ENCODE results near the gene ERN1.

ERN1 gene

GRCh38 chr17:64001763-64002529 lies 128.0 kb downstream of the ERN1 start:
- no peaks in the 10 kb centered on the region for H3K36me3 ChIP-seq (replicated peaks)
- no peak overlapping the region for H3K27ac ChIP-seq
- TF ChIP-seq, protein P1, sequence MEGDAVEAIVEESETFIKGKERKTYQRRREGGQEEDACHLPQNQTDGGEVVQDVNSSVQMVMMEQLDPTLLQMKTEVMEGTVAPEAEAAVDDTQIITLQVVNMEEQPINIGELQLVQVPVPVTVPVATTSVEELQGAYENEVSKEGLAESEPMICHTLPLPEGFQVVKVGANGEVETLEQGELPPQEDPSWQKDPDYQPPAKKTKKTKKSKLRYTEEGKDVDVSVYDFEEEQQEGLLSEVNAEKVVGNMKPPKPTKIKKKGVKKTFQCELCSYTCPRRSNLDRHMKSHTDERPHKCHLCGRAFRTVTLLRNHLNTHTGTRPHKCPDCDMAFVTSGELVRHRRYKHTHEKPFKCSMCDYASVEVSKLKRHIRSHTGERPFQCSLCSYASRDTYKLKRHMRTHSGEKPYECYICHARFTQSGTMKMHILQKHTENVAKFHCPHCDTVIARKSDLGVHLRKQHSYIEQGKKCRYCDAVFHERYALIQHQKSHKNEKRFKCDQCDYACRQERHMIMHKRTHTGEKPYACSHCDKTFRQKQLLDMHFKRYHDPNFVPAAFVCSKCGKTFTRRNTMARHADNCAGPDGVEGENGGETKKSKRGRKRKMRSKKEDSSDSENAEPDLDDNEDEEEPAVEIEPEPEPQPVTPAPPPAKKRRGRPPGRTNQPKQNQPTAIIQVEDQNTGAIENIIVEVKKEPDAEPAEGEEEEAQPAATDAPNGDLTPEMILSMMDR (IDR thresholded peaks at IDR 0.05; ENCODE audit: low read depth, low read length, missing control alignments), result no peak
- no peaks in the 10 kb centered on the region for H3K27me3 ChIP-seq (replicated peaks)
- DNase-seq, result no peak
- no peak overlapping the region for H3K4me3 ChIP-seq (ENCODE audit: low read depth, low read length)
- in situ Hi-C loops (cut with HindIII; ENCODE audit: low pct_ligation_motif_present, low sequenced_read_pairs), result no loop called here

DNA sequence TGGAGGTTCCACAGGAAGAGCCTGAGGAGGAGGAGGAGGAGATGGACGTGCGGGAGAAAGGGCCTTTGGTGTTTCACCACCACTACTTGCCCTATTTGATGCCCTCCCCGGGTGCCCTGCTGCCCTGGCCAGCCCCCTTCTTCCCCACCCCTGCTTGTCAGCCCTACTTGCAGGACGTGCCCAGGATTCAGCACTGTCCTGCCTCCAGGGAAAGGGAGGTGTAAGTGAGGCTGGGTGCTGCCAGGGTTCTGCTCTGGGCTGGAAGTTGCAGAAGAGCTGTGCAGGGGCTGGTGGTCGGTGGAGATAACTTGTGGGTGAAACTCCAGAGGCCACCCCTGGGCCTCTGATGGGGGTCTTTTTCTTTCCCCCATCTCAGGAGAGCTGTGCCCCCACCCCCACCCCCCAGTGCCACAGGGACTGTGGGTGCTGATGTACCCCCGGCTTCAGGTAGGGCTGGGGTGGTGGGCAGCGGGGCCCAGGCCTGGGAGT lies 128.8 kb downstream of the ERN1 start:
- TF ChIP-seq, protein P1 (IDR thresholded peaks at IDR 0.05; ENCODE audit: low read depth, low read length, missing control alignments), result no peak
- DNase-seq, result no peak
- no peaks in the 10 kb centered on the region for H3K27me3 ChIP-seq (replicated peaks)
- H3K27ac ChIP-seq, result no peak overlapping the region
- H3K4me3 ChIP-seq (ENCODE audit: low read depth, low read length), result no peak overlapping the region
- in situ Hi-C loops (cut with HindIII; ENCODE audit: low pct_ligation_motif_present, low sequenced_read_pairs), result no loop called here
- no peaks in the 10 kb centered on the region for H3K36me3 ChIP-seq (replicated peaks)

- in situ Hi-C loops (cut with HindIII; ENCODE audit: low pct_ligation_motif_present, low sequenced_read_pairs), result no loop called here
- no peaks in the 10 kb centered on the region for H3K27me3 ChIP-seq (replicated peaks)
- DNase-seq, result no peak
- H3K4me3 ChIP-seq (ENCODE audit: low read depth, low read length), result no peak overlapping the region
- TF ChIP-seq, protein P1 (IDR thresholded peaks at IDR 0.05; ENCODE audit: low read depth, low read length, missing control alignments), result no peak
- no peak overlapping the region for H3K27ac ChIP-seq
- no peaks in the 10 kb centered on the region for H3K36me3 ChIP-seq (replicated peaks)
Observed at GRCh38 chr17:63999680-64000531, 130.0 kb downstream of the ERN1 start.

- H3K36me3 ChIP-seq (replicated peaks), result no peaks in the 10 kb centered on the region
- no peak for DNase-seq
- in situ Hi-C loops (cut with HindIII; ENCODE audit: low pct_ligation_motif_present, low sequenced_read_pairs), result no loop called here
- H3K27ac ChIP-seq, result no peak overlapping the region
- TF ChIP-seq, protein P1 (IDR thresholded peaks at IDR 0.05; ENCODE audit: low read depth, low read length, missing control alignments), result no peak
- peak overlapping the region; percentile 67 for H3K4me3 ChIP-seq (ENCODE audit: low read depth, low read length)
- no peaks in the 10 kb centered on the region for H3K27me3 ChIP-seq (replicated peaks)
Observed at GRCh38 chr17:63998721-63999679, 130.9 kb downstream of the ERN1 start.

- Histone ChIP-seq H3K27ac (no peak within 1 kb of the TSS), H3K36me3 (replicated peaks) (no peaks in the 10 kb centered on the region), H3K27me3 (replicated peaks) (peaks cover 3% of the 10 kb centered on the region), H3K4me3 (ENCODE audit: low read depth, low read length) (peak within 1 kb of the TSS; percentile 67)
- TF ChIP-seq, protein P1 (IDR thresholded peaks at IDR 0.05; ENCODE audit: low read depth, low read length, missing control alignments), result peak; percentile 18
- in situ Hi-C loops (cut with HindIII; ENCODE audit: low pct_ligation_motif_present, low sequenced_read_pairs), result no loop called here
- peak; percentile 41 for DNase-seq
Observed at GRCh38 chr17:63998050-63998720, 131.8 kb downstream of the ERN1 start, which contains the start of gene PRR29. TSS of gene PRR29 (plus strand) at chr17:63998351. CDS start at chr17:63998365, 14 bp downstream.

All from brain microvascular endothelial cell (primary cell).